Sciatic nerve (tissue), 2 donors: ENCODE data around the gene ING4. TPM values are rescaled to one million over a fixed set of nuclear protein-coding genes. Genes with fewer than 3 reads are reported as not detected.

Experiments
- ATAC-seq: fragments of 200-7000 bp; cut with Tn5 transposase; one replicate; pipeline ENCODE4 v1.9.1; 2020; ENCODE audit warnings: mild to moderate bottlenecking, moderate library complexity
- DNase-seq: peaks from one replicate; pipeline ENCODE4 v3.0.0-alpha.2; 2020; ENCODE audit warnings: low spot score
- intact Hi-C: fragments of 100-400 bp; cut with DNase I; formaldehyde crosslinking; loops from one replicate; pipeline ENCODE4 v1.14.2; 2022
- total RNA-seq: library from RNA; stranded (reverse); fragmentation: NEBNext Ultra II Directional; extraction: Animal tissue kit (Norgen Biotek cat#: 25700); gene quantifications from one replicate; pipeline ENCODE4 v1.2.1, GENCODE V29; 2021
- donor health status: DM: no; HTN: no; CAD: no.
- donor health status: DM: no; HTN: no; CAD: no.

ING4 gene
- total RNA-seq, 1 donor from 2014 or later: 42.1 TPM

GRCh38 chr12:6688999-6689882 is 26.3 kb upstream of the ING4 start, which contains the start of gene ZNF384:
ZNF384 (minus strand) TSS chr12:6689375; CDS start chr12:6679520, 9,855 bp downstream.
- ATAC-seq (peak; percentile 97), DNase-seq (peak; percentile 97)
- intact Hi-C loops: no loop called here

DNA sequence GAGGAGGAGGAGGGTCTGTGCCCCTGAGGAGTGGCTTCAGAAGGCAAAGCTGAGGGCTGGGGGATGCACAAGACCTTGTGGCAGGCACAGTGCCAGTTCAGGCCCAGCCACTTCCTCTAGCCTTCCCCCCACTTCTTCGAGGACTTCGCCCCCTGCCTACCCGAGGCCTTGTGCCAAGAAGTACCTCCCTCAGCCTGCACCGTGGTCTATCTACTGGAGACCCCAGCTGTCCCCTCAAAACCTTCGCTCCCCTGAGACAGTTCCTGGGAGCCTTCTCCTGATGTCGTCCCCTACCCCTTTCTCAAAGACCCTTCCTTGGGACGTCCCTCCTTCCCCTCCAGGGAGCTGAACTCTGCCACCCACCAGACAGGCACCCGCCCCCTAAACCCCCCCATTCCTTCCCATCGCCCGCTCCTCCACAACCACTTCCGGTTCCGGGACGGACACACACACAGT is 25.7 kb upstream of the ING4 start:
- ATAC-seq (peak; percentile 1), DNase-seq (peak; percentile 79)
- intact Hi-C loops: no loop called here

- intact Hi-C loops: no loop called here
- ATAC-seq (no peak), DNase-seq (no peak)
These were observed 22.9 kb upstream of the ING4 start for GRCh38 chr12:6685814-6686213.

DNA sequence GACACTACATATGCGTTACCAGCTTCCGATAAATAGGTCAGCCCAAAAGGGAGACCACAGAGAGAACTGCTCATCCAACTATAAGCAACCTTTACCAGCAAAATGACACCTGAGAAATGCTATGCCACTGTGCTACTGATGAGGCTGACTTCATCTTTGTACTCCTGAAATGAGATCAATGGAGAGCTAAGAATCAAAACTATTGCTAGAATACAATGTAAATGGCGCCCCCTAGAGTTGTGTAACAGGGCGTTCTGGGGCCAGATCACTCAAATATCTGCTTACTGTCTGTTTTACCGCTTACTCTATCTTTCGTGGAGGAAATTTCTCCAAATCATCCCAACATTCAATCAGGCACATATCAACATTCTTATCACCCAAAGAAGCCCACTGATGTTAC is 21.7 kb upstream of the ING4 start:
- DNase-seq (no peak), ATAC-seq (no peak)
- intact Hi-C loops: no loop called here

- intact Hi-C loops: no loop called here
- no peak for DNase-seq
- ATAC-seq: no peak
These were observed 14.0 kb upstream of the ING4 start for GRCh38 chr12:6676962-6677361.

GRCh38 chr12:6672143-6672542 is 9.2 kb upstream of the ING4 start:
- DNase-seq (no peak), ATAC-seq (no peak)
- intact Hi-C loops: no loop called here

DNA sequence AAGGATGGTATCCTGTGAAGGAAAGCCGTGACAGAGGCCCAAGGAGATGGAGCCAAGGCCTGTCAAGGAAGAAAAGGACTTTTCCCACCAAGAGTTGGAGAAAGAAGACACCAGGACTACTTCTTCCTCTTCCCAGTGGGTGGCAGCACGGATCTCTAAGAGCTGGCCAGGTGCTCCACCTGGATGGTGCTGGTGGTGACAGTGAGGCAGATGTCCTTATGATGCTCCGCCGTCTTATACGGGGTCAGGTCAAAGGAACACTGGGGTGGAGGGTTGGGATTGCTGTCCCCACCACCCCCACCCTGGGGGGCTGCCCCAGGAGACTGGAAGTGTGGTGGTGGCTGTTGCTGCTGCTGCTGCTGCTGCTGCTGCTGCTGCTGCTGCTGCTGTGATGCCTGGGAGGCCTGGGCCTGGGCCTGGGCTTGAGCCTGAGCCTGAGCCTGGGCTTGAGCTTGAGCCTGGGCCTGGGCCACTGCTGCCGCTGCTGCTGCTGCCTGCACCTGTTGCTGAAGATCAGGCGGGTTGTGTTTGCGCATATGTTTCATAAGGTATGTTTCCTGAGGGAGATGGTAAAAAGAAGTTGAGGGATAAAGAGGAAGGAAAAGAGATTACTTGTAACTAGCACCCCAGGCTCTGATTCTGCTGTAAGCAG is 4.8 kb upstream of the ING4 start:
- ATAC-seq (no peak), DNase-seq (no peak)
- intact Hi-C loops: no loop called here

GRCh38 chr12:6666211-6666610 is 3.3 kb upstream of the ING4 start:
- intact Hi-C loops: no loop called here
- DNase-seq (no peak), ATAC-seq (no peak)

GRCh38 chr12:6664902-6665301 is 2.0 kb upstream of the ING4 start:
- ATAC-seq (no peak), DNase-seq (no peak)
- intact Hi-C loops: no loop called here

GRCh38 chr12:6662602-6662905 is 365 bp downstream of the ING4 start:
- intact Hi-C loops: no loop called here
- DNase-seq (no peak), ATAC-seq (peak; percentile 56)

GRCh38 chr12:6653987-6654386 is 8.9 kb downstream of the ING4 start:
- DNase-seq: no peak
- intact Hi-C loops: no loop called here
- no peak for ATAC-seq

DNA sequence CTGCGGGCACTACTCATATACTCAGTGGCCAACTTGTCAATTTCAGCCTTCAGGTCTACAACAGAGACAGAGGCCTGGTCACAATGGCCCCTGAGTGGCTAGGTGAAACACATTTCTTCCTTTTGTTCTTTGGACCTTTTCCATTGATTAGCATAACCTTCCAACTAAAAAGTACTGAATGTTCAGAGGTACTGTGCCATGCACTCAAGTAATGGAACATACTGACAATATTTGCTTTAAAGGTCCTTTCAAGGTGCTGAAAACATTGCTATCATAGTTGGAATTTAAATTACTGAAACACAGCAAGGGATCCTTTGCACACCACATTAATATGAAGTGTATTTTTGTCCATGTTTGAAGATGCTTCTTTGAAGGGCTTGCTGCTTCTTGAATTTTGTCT is 9.6 kb downstream of the ING4 start:
- ATAC-seq: no peak
- intact Hi-C loops: no loop called here
- DNase-seq: no peak

GRCh38 chr12:6652391-6652790 is 10.5 kb downstream of the ING4 start:
- intact Hi-C loops: no loop called here
- DNase-seq (no peak), ATAC-seq (no peak)

DNA sequence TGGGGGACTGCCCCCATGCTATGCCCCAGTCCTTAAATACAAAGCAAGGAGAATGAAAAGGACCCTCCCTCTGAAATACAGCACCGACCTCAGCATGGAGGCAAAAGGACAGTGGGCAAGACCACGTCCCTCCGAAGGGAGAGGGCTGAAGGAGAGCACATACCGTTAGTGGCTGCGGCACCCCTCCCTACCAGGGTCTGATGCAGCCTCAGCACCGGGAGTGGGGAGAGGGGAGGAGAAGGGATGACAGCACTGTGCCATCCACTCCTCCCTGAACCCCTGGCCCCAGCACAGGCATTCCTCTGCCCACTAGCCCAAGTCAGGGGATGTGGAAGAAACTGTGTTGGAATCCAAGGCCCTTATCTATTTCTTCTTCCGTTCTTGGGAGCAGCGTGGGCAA is 12.1 kb downstream of the ING4 start:
- DNase-seq (no peak), ATAC-seq (no peak)
- intact Hi-C loops: no loop called here

DNA sequence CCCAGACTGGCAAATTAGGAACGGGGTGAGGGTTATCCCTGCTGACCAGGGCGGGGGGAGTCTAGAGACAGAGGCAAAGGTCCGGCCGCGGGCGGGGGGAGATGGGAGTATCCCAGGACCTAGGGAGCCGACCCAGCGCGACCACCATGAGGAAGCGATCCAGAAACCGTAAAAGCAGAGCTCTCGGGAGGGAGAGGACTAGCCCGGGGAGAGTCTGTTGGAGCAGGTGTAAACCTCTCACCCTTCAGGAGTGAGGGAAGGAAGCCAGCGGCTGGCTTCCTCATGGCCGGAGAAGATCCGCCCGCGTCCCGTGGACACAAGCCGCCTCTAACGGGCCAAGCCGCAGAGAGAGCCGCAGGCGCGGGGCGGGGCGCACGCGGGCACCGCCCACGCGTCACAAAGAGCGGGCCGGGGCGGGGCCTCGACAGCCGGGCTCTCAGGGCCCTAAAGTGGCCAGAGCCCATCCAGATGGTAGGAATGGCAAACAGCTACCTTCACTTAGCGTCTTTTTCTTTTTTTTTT is 15.8 kb downstream of the ING4 start, which contains the start of gene ACRBP:
TSS of gene ACRBP (minus strand) at position 350 of the 522 bp plus-strand sequence. CDS start at position 284, 66 bp downstream.
- DNase-seq (peak; percentile 87), ATAC-seq (peak; percentile 91)
- intact Hi-C loops: no loop called here

GRCh38 chr12:6646276-6647082 is 16.4 kb downstream of the ING4 start:
- intact Hi-C loops: no loop called here
- DNase-seq (no peak), ATAC-seq (peak; percentile 13)

DNA sequence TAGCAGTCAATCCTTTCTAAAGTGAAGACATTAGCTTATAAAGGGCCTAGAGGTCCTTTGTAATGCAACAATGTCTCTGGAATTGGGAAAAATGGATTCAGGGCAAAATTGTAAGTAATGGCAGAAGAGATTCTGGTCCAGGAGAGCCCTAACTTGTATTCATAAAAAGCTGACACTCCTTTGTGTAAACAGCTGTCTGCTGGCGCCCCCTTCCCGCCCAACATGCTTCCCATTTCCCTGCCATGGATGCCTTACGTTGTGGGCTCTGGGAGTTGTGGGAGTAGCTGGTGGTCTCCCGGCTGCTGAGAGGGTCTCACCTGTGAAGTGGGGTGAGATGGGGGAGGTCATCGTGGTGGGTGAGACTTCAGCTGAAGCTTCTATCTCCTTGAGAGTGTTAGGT is 18.0 kb downstream of the ING4 start:
- peak; percentile 49 for ATAC-seq
- intact Hi-C loops: no loop called here
- DNase-seq: no peak

DNA sequence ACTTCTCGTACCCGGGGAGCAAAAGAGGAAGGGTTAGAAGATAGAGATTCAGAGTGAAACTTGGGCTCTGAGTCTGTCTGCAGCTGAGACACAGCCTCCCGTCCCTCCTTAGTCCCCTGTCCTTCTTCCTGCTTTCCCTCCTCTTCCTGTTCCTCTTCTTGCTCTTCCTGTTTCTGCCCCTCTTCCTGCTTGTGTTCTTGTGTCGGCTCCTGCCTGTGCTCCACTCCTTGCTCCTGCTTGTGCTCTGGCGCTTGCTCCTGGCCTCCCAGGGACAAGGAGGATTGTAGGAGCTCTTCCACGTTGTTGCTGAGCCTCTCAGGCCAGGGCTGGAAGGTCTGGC is 18.7 kb downstream of the ING4 start:
- intact Hi-C loops: no loop called here
- DNase-seq: no peak
- ATAC-seq: peak; percentile 63

DNA sequence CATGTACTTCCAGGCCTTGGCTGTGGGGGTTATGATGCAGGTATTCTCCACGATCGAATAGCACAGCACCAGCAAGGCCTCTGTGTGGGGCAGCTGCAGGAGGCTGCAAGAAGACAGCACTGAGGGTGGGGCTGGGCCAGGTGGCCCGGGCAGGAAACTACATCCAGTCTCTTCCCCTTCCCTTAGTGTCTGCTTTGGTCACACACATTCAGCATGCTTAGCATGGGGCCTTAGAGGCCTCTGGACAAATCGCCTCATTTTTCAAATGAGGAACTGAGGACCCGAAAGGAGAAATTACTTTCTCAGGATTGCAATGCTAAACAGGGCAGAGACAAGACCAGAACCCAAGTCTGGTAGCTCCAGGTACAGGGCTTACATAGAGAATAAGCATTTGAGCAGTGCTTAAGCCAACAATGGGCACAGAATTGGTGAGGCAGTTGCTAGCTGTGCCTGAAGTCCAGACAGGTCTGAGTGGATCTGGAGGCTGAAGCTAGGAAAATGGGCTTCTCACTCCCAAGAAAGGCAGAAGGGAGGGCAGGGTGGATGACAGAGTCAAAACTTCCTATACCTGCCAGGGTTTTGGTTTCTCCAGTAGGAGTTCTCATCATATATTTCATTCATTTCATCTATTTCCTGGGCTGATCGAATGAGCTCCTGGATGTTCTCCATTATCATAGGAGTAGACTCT is 19.2 kb downstream of the ING4 start:
- intact Hi-C loops: no loop called here

More for the DNA sequence above, 19.2 kb downstream of the ING4 start:
- ATAC-seq: peak; percentile 58
- no peak for DNase-seq
